MM.1S (cell line): ENCODE measurements around the gene FBXW2.

Source experiments
- CTCF ChIP-seq: fragments of 300-600 bp; sonication (generic); IDR thresholded peaks from 2 replicates; pipeline ENCODE4 v1.5.1; 2016; ENCODE audit warnings: antibody characterized with exemption, low read length, mixed read lengths
- EZH2 ChIP-seq: fragments of 300-600 bp; sonication (generic); optimal IDR thresholded peaks from 2 replicates; pipeline ENCODE3; 2017; ENCODE audit warnings: low read depth, mild to moderate bottlenecking, antibody characterized with exemption, low read length, mixed read lengths

DNA sequence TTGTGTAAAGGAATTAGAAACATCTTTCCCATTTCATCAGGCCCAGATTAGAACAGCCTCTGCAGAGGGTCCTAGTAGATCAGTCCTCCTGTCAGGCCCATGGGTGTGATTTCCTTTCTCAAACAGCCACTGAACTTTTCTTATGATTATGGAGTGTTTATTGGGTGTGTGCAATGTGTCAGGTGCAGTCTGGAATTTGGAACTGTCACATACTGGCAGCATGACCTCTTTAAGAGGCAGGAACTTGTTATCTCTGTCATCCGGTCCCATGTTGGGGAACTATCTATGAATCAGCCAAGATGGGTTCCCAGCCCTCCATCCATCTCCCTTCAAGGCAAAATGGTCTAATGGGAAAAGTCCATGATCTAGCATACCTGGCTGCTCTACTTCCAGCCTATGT is 67.3 kb downstream of the FBXW2 start:
- no peak for TF ChIP-seq CTCF
- TF ChIP-seq EZH2, result no peak
